CD4-positive, alpha-beta memory T cell (primary cell): ENCODE results near the gene MYH10. TPM values are rescaled to one million over a fixed set of nuclear protein-coding genes. Genes with fewer than 3 reads are reported as not detected.

Source experiments
- CTCF ChIA-PET: fragments of 350-600 bp; sonication (Branson Sonifier 250); formaldehyde crosslinking; loops from one replicate; lab custom pipeline; 2021; ENCODE audit warnings: inconsistent platforms; ENCODE audit not compliant: partially characterized antibody; lab: Charles Lee
- POLR2A ChIA-PET: fragments of 350-600 bp; sonication (Branson Sonifier 250); formaldehyde crosslinking; loops from one replicate; lab custom pipeline; 2021; ENCODE audit not compliant: partially characterized antibody; lab: Charles Lee
- DNase-seq, 5 donors: peaks; one replicate each; pipeline versions ENCODE4 v3.0.0 to v3.0.0-alpha.2; 2020 to 2022; ENCODE audit warnings: mixed read lengths in 1 of 5
- H3K27ac ChIP-seq: one replicate; pipeline ENCODE4 v1.7.0; 2013; ENCODE audit warnings: low read depth, low read length
- H3K27me3 ChIP-seq: 2 replicates; pipeline ENCODE4 v1.7.0; 2013; ENCODE audit warnings: mild to moderate bottlenecking, low read length, moderate library complexity; ENCODE audit not compliant: insufficient read depth
- H3K36me3 ChIP-seq: 2 replicates; pipeline ENCODE4 v1.7.0; 2013; ENCODE audit warnings: mild to moderate bottlenecking, low read length, moderate library complexity; ENCODE audit not compliant: insufficient read depth
- H3K4me1 ChIP-seq: 2 replicates; pipeline ENCODE4 v1.7.0; 2013; ENCODE audit warnings: mild to moderate bottlenecking, low read length, moderate library complexity; ENCODE audit not compliant: insufficient read depth
- H3K4me3 ChIP-seq, 2 donors: one replicate each; pipeline ENCODE4 v1.7.0; 2013; ENCODE audit warnings: low read length in 2 of 2, mild to moderate bottlenecking in 1 of 2
- H3K9me3 ChIP-seq, 2 donors: one replicate each; pipeline ENCODE4 v1.7.0; 2013; ENCODE audit warnings: low read length in 2 of 2, control low read depth in 1 of 2; ENCODE audit not compliant: control insufficient read depth in 1 of 2
- H3K27ac Mint-ChIP-seq, 7 donors: one replicate each; pipeline ENCODE4 v1.8.0; 2020 to 2021; ENCODE audit warnings: mixed read lengths in 7 of 7, mild to moderate bottlenecking in 6 of 7, inconsistent platforms in 3 of 7, moderate library complexity in 3 of 7
- H3K27me3 Mint-ChIP-seq, 2 donors: one replicate each; pipeline ENCODE4 v1.8.0; 2020 to 2021; ENCODE audit warnings: mixed read lengths in 2 of 2
- H3K36me3 Mint-ChIP-seq, 2 donors: one replicate each; pipeline ENCODE4 v1.8.0; 2020 to 2021; ENCODE audit warnings: mixed read lengths in 2 of 2, inconsistent platforms in 1 of 2, mild to moderate bottlenecking in 1 of 2
- H3K4me1 Mint-ChIP-seq, 4 donors: one replicate each; pipeline ENCODE4 v1.8.0; 2020 to 2021; ENCODE audit warnings: mixed read lengths in 4 of 4, mild to moderate bottlenecking in 1 of 4
- H3K4me3 Mint-ChIP-seq, 8 donors: one replicate each; pipeline ENCODE4 v1.8.0; 2020 to 2021; ENCODE audit warnings: mixed read lengths in 8 of 8, mild to moderate bottlenecking in 7 of 8, moderate library complexity in 6 of 8, inconsistent platforms in 3 of 8
- H3K9me3 Mint-ChIP-seq, 8 donors: one replicate each; pipeline ENCODE4 v1.8.0; 2020 to 2021; ENCODE audit warnings: mixed read lengths in 8 of 8, mild to moderate bottlenecking in 5 of 8, inconsistent platforms in 3 of 8, moderate library complexity in 1 of 8
- intact Hi-C: fragments of 100-400 bp; cut with micrococcal nuclease; formaldehyde crosslinking; loops from one replicate; pipeline ENCODE4 v1.15.1; 2023
- polyA plus RNA-seq, 2 donors: library from polyadenylated mRNA; unstranded; fragments of 300-500 nt; fragmentation: Illumina TruSeq; gene quantifications; one replicate each; pipeline ENCODE4 v1.2.3, GENCODE V29; 2021
- total RNA-seq, 2 experiments: library from RNA; stranded (reverse); gene quantifications; one replicate each; pipeline ENCODE4 v1.2.3, GENCODE V29; 2021

Gene MYH10
- total and polyA plus RNA-seq, 4 experiments from 2014 or later, result 1.9 to 2.8 (median 2.1) TPM

GRCh38 chr17:8481089-8481488 is 149.4 kb downstream of the MYH10 start:
- H3K4me1 Mint-ChIP-seq, result peaks cover 0 to 1% (median 0%) of the 10 kb centered on the region in 4 donors
- H3K27me3 Mint-ChIP-seq, result no peaks in the 10 kb centered on the region
- Histone ChIP-seq H3K36me3 (peaks cover 3% of the 10 kb centered on the region), H3K4me3 (no peak overlapping the region), H3K4me1 (no peaks in the 10 kb centered on the region), H3K9me3 (no peaks in the 10 kb centered on the region), H3K27ac (no peak overlapping the region), H3K27me3 (no peaks in the 10 kb centered on the region)
- intact Hi-C loops, result no loop called here
- no peak overlapping the region for H3K27ac Mint-ChIP-seq
- DNase-seq, result no peak
- POLR2A ChIA-PET, result no interaction called here
- peaks cover 57% of the 10 kb centered on the region in 2 donors for H3K36me3 Mint-ChIP-seq
- CTCF ChIA-PET, result no interaction called here
- no peak overlapping the region for H3K4me3 Mint-ChIP-seq
- peaks cover 3 to 22% (median 16%) of the 10 kb centered on the region in 8 donors for H3K9me3 Mint-ChIP-seq

- no peak for DNase-seq
- H3K36me3 Mint-ChIP-seq, result peaks cover 59 to 65% of the 10 kb centered on the region in 2 donors
- Histone ChIP-seq H3K4me3 (no peak overlapping the region), H3K27ac (no peak overlapping the region), H3K9me3 (no peaks in the 10 kb centered on the region), H3K4me1 (no peaks in the 10 kb centered on the region), H3K27me3 (no peaks in the 10 kb centered on the region), H3K36me3 (peaks cover 11% of the 10 kb centered on the region)
- H3K27ac Mint-ChIP-seq, result no peak overlapping the region
- H3K4me1 Mint-ChIP-seq, result peaks cover 0 to 1% (median 0%) of the 10 kb centered on the region in 4 donors
- H3K9me3 Mint-ChIP-seq, result peaks cover 3 to 22% (median 16%) of the 10 kb centered on the region in 8 donors
- H3K4me3 Mint-ChIP-seq, result no peak overlapping the region
- no peaks in the 10 kb centered on the region for H3K27me3 Mint-ChIP-seq
- ChIA-PET POLR2A (no interaction called here), CTCF (interaction anchor here (1.2 kb wide), 1 partner anchor 70 kb away, joined by 3 read pairs; no protein-coding TSS in a partner anchor)
- intact Hi-C loops, result no loop called here
Measured at GRCh38 chr17:8480011-8480976, 150.2 kb downstream of the MYH10 start.

- POLR2A ChIA-PET, result no interaction called here
- Mint-ChIP-seq H3K9me3 (peaks cover 0 to 16% (median 11%) of the 10 kb centered on the region in 8 donors), H3K27ac (peak overlapping the region in 1 of 7 donors; percentile 66), H3K4me3 (no peak overlapping the region), H3K27me3 (no peaks in the 10 kb centered on the region), H3K4me1 (peaks cover 0 to 2% (median 0%) of the 10 kb centered on the region in 4 donors), H3K36me3 (peaks cover 61 to 68% of the 10 kb centered on the region in 2 donors)
- Histone ChIP-seq H3K4me3 (no peak overlapping the region), H3K9me3 (no peaks in the 10 kb centered on the region), H3K27me3 (no peaks in the 10 kb centered on the region), H3K27ac (no peak overlapping the region), H3K4me1 (no peaks in the 10 kb centered on the region), H3K36me3 (peaks cover 19% of the 10 kb centered on the region)
- CTCF ChIA-PET, result interaction anchor here (1.2 kb wide), 1 partner anchor 69 kb away, joined by 3 read pairs; no protein-coding TSS in a partner anchor
- no peak for DNase-seq
- intact Hi-C loops, result no loop called here
Measured at GRCh38 chr17:8479431-8479947, 151.0 kb downstream of the MYH10 start.

GRCh38 chr17:8477715-8478441 is 152.6 kb downstream of the MYH10 start:
- Histone ChIP-seq H3K4me3 (no peak overlapping the region), H3K9me3 (no peaks in the 10 kb centered on the region), H3K27ac (no peak overlapping the region), H3K27me3 (no peaks in the 10 kb centered on the region), H3K36me3 (peaks cover 31% of the 10 kb centered on the region), H3K4me1 (no peaks in the 10 kb centered on the region)
- H3K27me3 Mint-ChIP-seq, result no peaks in the 10 kb centered on the region
- intact Hi-C loops, result no loop called here
- no peak overlapping the region for H3K4me3 Mint-ChIP-seq
- CTCF ChIA-PET, result no interaction called here
- H3K9me3 Mint-ChIP-seq, result peaks cover 0 to 7% (median 2%) of the 10 kb centered on the region in 8 donors
- peaks cover 60 to 78% of the 10 kb centered on the region in 2 donors for H3K36me3 Mint-ChIP-seq
- H3K27ac Mint-ChIP-seq, result peak overlapping the region in 1 of 7 donors; percentile 66
- H3K4me1 Mint-ChIP-seq, result peaks cover 0 to 3% (median 0%) of the 10 kb centered on the region in 4 donors
- DNase-seq, result no peak
- POLR2A ChIA-PET, result no interaction called here

- Mint-ChIP-seq H3K27me3 (no peaks in the 10 kb centered on the region), H3K9me3 (peaks cover 0 to 3% (median 0%) of the 10 kb centered on the region in 8 donors), H3K4me3 (no peak overlapping the region), H3K36me3 (peaks cover 56 to 75% of the 10 kb centered on the region in 2 donors), H3K4me1 (peaks cover 0 to 3% (median 0%) of the 10 kb centered on the region in 4 donors), H3K27ac (no peak overlapping the region)
- Histone ChIP-seq H3K36me3 (peaks cover 31% of the 10 kb centered on the region), H3K27me3 (no peaks in the 10 kb centered on the region), H3K4me3 (no peak overlapping the region), H3K9me3 (no peaks in the 10 kb centered on the region), H3K4me1 (no peaks in the 10 kb centered on the region), H3K27ac (no peak overlapping the region)
- DNase-seq, result no peak
- ChIA-PET POLR2A (interaction anchor here (1.2 kb wide), 1 partner anchor 10 kb away, joined by 3 read pairs; no protein-coding TSS in a partner anchor), CTCF (interaction anchor here (1.1 kb wide), 1 partner anchor 10 kb away, joined by 3 read pairs; no protein-coding TSS in a partner anchor)
- intact Hi-C loops, result no loop called here
Measured at GRCh38 chr17:8477171-8477570, 153.4 kb downstream of the MYH10 start.

GRCh38 chr17:8476741-8477140 is 153.8 kb downstream of the MYH10 start:
- ChIA-PET POLR2A (interaction anchor here (1.2 kb wide), 1 partner anchor 11 kb away, joined by 3 read pairs; no protein-coding TSS in a partner anchor), CTCF (interaction anchor here (1.1 kb wide), 1 partner anchor 11 kb away, joined by 3 read pairs; no protein-coding TSS in a partner anchor)
- Histone ChIP-seq H3K9me3 (no peaks in the 10 kb centered on the region), H3K27ac (no peak overlapping the region), H3K36me3 (peaks cover 35% of the 10 kb centered on the region), H3K4me1 (no peaks in the 10 kb centered on the region), H3K4me3 (no peak overlapping the region), H3K27me3 (no peaks in the 10 kb centered on the region)
- Mint-ChIP-seq H3K36me3 (peaks cover 55 to 78% of the 10 kb centered on the region in 2 donors), H3K9me3 (peaks cover 0 to 4% (median 0%) of the 10 kb centered on the region in 8 donors), H3K4me3 (no peak overlapping the region), H3K27me3 (no peaks in the 10 kb centered on the region), H3K4me1 (peaks cover 0 to 3% (median 0%) of the 10 kb centered on the region in 4 donors), H3K27ac (no peak overlapping the region)
- no peak for DNase-seq
- intact Hi-C loops, result no loop called here
